ENCODE measurements around the gene EHD4.

The EHD4 gene

DNA sequence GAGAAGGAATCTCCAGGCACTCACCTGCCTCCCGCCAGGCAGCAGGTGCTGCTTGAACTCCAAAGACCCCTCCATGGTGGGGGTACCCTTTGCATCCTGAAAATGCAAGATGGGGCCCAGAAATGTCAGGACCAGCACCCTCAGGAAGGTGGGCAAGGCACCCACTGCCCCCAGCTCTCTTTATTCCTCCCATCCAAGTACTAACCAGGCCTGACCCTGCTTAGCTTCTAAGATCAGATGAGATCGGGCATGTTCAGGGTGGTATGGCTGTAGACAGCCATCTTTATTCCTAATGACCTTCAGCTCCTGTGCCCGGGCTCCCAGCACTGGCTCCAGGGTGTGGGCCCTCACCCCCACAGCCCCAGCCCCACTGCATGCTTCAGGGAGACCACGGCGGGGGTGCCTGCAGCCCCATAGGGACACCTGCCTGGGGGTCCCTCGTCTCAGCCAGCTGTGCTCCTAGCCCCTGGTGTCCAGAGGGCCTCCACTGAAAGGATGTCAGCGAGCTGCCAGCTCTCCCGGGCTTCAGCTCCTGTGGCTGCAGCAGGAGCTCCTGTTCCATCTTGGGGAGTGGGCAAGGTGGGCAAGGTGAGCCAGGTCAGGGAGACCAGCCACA, 120.5 kb downstream of the EHD4 start:
- Histone ChIP-seq H2AFZ (no peak overlapping the region), H3K36me3 (ENCODE audit: control insufficient read depth, insufficient read depth, low read length) (no peaks in the 10 kb centered on the region), H3K9ac (no peak overlapping the region), H3K27me3 (ENCODE audit: control insufficient read depth, insufficient read depth, low read length) (no peaks in the 10 kb centered on the region), H3K4me2 (ENCODE audit: low read length) (no peak overlapping the region), H3K4me3 (ENCODE audit: low read depth, low read length) (no peak overlapping the region), H3K27ac (no peak overlapping the region), H3K9me3 (ENCODE audit: control insufficient read depth, low read length) (no peaks in the 10 kb centered on the region), H3K79me2 (no peaks in the 10 kb centered on the region), H3K4me1 (no peaks in the 10 kb centered on the region)
- TF ChIP-seq, protein P1, sequence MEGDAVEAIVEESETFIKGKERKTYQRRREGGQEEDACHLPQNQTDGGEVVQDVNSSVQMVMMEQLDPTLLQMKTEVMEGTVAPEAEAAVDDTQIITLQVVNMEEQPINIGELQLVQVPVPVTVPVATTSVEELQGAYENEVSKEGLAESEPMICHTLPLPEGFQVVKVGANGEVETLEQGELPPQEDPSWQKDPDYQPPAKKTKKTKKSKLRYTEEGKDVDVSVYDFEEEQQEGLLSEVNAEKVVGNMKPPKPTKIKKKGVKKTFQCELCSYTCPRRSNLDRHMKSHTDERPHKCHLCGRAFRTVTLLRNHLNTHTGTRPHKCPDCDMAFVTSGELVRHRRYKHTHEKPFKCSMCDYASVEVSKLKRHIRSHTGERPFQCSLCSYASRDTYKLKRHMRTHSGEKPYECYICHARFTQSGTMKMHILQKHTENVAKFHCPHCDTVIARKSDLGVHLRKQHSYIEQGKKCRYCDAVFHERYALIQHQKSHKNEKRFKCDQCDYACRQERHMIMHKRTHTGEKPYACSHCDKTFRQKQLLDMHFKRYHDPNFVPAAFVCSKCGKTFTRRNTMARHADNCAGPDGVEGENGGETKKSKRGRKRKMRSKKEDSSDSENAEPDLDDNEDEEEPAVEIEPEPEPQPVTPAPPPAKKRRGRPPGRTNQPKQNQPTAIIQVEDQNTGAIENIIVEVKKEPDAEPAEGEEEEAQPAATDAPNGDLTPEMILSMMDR (IDR thresholded peaks at IDR 0.05): no peak

DNA sequence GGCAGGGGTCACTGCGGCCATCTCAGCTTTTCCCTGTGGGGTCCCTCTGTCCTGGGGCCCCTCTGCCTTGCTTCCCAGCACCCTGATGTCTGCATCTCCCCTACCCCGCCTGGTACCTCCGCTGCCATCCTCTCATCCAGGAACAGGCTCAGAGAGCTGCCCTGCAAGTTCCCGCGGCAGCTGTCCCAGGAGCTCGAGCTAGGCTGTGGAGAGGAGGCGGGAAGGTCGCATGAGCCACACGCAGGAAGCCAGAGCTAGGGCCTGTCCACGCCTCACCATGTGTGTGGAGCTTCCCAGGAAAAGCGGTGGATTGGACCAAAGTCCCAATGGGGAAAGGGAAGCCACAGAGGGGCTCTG, 121.2 kb downstream of the EHD4 start:
- Histone ChIP-seq H3K27ac (no peak overlapping the region), H3K4me3 (ENCODE audit: low read depth, low read length) (no peak overlapping the region), H2AFZ (no peak overlapping the region), H3K4me2 (ENCODE audit: low read length) (no peak overlapping the region), H3K27me3 (ENCODE audit: control insufficient read depth, insufficient read depth, low read length) (no peaks in the 10 kb centered on the region), H3K4me1 (no peaks in the 10 kb centered on the region), H3K36me3 (ENCODE audit: control insufficient read depth, insufficient read depth, low read length) (no peaks in the 10 kb centered on the region), H3K9me3 (ENCODE audit: control insufficient read depth, low read length) (no peaks in the 10 kb centered on the region), H3K9ac (no peak overlapping the region), H3K79me2 (no peaks in the 10 kb centered on the region)
- TF ChIP-seq, protein P1 (IDR thresholded peaks at IDR 0.05): no peak

DNA sequence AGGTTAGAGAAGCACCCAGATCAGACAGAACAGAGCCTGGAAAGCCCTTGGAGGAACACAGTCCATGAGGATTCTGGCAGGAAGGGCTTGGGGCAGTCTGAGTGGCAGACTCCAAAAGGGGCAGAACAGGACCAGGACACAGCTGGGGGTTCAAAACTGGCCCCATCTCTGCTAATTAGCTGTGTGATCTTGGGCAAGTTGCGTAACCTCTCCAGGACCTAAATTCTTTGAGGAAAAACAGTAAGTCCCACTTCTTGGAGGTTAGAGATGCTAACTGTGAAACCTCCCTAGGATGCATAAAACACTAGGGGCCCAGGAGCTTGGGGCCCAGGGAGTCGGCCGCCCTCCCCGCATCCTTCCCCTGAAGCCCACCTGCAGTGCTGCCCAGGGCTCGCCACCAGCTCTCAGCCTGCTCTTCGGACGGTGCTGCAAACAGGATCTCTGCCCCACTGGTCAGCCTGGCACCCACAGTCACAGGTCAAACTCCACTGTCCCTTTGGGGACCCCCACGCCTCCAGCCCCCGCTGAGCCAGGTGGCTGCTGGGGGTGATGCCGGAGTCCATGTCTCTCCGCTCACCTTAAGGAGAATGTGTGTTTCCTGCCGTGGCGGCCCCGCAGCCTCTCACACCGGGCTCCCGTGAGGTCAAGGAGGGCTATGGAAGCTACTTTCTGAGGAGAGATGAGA, 121.7 kb downstream of the EHD4 start:
- H3K4me1 ChIP-seq: no peaks in the 10 kb centered on the region

DNA sequence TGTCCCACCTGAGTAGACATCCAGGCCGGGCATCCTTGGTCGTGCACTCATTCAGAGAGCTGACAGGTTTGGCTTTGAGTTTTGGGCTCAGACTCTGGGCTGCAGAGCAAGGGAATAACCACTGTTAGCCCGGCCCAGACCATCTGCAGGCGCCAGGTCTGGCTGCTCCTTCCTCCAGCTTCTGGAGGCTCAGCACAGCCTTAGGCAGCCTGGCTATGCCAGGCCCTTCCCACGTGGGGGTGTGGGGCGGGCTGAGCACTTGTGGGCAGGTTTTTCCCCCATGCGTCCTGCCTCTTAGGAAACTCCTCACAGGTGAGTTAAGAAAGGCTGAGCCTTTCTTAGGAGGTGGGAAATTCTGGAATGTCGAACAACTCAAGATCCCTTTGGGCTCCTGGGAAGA, 122.5 kb downstream of the EHD4 start:
- TF ChIP-seq, protein P1 (IDR thresholded peaks at IDR 0.05): no peak
- Histone ChIP-seq H3K36me3 (ENCODE audit: control insufficient read depth, insufficient read depth, low read length) (no peaks in the 10 kb centered on the region), H3K27ac (no peak overlapping the region), H3K4me2 (ENCODE audit: low read length) (no peak overlapping the region), H3K9ac (no peak overlapping the region), H2AFZ (no peak overlapping the region), H3K79me2 (no peaks in the 10 kb centered on the region), H3K27me3 (ENCODE audit: control insufficient read depth, insufficient read depth, low read length) (no peaks in the 10 kb centered on the region), H3K9me3 (ENCODE audit: control insufficient read depth, low read length) (no peaks in the 10 kb centered on the region), H3K4me1 (no peaks in the 10 kb centered on the region), H3K4me3 (ENCODE audit: low read depth, low read length) (no peak overlapping the region)

More for the DNA sequence above, 121.7 kb downstream of the EHD4 start:
- TF ChIP-seq, protein P1 (IDR thresholded peaks at IDR 0.05): no peak
- no peak overlapping the region for H3K4me3 ChIP-seq (ENCODE audit: low read depth, low read length)
- H3K27me3 ChIP-seq (ENCODE audit: control insufficient read depth, insufficient read depth, low read length): no peaks in the 10 kb centered on the region
- no peak overlapping the region for H2AFZ ChIP-seq
- H3K9me3 ChIP-seq (ENCODE audit: control insufficient read depth, low read length): no peaks in the 10 kb centered on the region
- no peak overlapping the region for H3K27ac ChIP-seq
- H3K79me2 ChIP-seq: no peaks in the 10 kb centered on the region
- no peaks in the 10 kb centered on the region for H3K36me3 ChIP-seq (ENCODE audit: control insufficient read depth, insufficient read depth, low read length)
- no peak overlapping the region for H3K9ac ChIP-seq
- no peak overlapping the region for H3K4me2 ChIP-seq (ENCODE audit: low read length)

DNA sequence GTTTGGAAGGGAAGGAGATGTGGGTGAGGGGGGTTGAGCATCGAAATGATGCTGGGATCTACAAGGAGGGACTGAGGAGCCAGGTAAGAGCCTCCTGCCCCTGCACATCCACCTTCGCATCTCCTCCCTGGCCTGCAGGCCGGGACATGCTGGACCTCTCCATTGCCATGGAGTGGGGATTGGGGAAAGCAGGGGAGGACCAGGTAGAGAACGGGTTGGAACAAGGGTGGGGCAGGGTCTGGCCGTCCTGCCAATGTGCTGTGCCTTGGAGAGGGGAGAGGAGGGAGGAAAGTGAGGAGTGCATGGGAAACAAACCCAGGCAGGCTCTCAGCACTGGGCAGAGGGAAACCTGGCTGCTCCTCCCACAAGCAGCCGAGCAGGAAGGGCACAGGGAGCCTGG, 123.2 kb downstream of the EHD4 start:
- Histone ChIP-seq H3K4me2 (ENCODE audit: low read length) (no peak overlapping the region), H3K4me1 (no peaks in the 10 kb centered on the region), H3K9me3 (ENCODE audit: control insufficient read depth, low read length) (no peaks in the 10 kb centered on the region), H3K4me3 (ENCODE audit: low read depth, low read length) (no peak overlapping the region), H3K27ac (no peak overlapping the region), H3K27me3 (ENCODE audit: control insufficient read depth, insufficient read depth, low read length) (no peaks in the 10 kb centered on the region), H3K79me2 (no peaks in the 10 kb centered on the region), H3K36me3 (ENCODE audit: control insufficient read depth, insufficient read depth, low read length) (no peaks in the 10 kb centered on the region), H3K9ac (no peak overlapping the region), H2AFZ (no peak overlapping the region)
- TF ChIP-seq, protein P1 (IDR thresholded peaks at IDR 0.05): no peak
